Endothelial cell of umbilical vein (primary cell): Measurements from ENCODE around the gene PHKG2. TPM values are rescaled to one million over a fixed set of nuclear protein-coding genes. Genes with fewer than 3 reads are reported as not detected.

Experiments used
- BruUV-seq: library from RNA; stranded (reverse); fragments of 400-500 nt; replicated peaks from 2 replicates; lab custom pipeline; 2021; lab: Mats Ljungman, UMichigan
- CTCF ChIA-PET: fragments of 300-600, 350-600 bp; sonication (Branson Sonifier 250); formaldehyde crosslinking; loops from one replicate; lab custom pipeline; 2021; ENCODE audit warnings: antibody characterized with exemption, inconsistent platforms; lab: Charles Lee
- POLR2A ChIA-PET: fragments of 300-600, 350-600 bp; sonication (Branson Sonifier 250); formaldehyde crosslinking; loops from one replicate; lab custom pipeline; 2021; ENCODE audit warnings: antibody characterized with exemption, inconsistent platforms; lab: Charles Lee
- DNase-seq: peaks from one replicate; pipeline ENCODE4 v3.0.0-alpha.2; 2011; ENCODE audit warnings: low read depth, low spot score
- FAIRE-seq: peaks from 2 replicates; lab custom pipeline; 2011; peaks lifted over from hg19 to GRCh38; lab: Jason Lieb, UNC
- H2AFZ ChIP-seq: 2 replicates; pipeline ENCODE4 v1.6.0; 2012; ENCODE audit warnings: low read depth, low read length, control low read depth, inconsistent platforms
- H3K27ac ChIP-seq: 2 replicates; pipeline ENCODE4 v1.5.1; 2011; ENCODE audit warnings: low read depth, mild to moderate bottlenecking, control low read depth, low read length, moderate library complexity; ENCODE audit not compliant: insufficient read depth
- H3K27me3 ChIP-seq, 2 experiments: 2 replicates each; pipeline versions ENCODE4 v1.6.0 to v1.6.1; 2011; ENCODE audit warnings: low read length in 2 of 2, mixed read lengths in 1 of 2; ENCODE audit not compliant: control insufficient read depth in 2 of 2, insufficient read depth in 2 of 2
- H3K36me3 ChIP-seq, 2 experiments: 2 replicates in 1 of 2; 3 replicates in 1 of 2; pipeline ENCODE4 v1.5.1; 2011; ENCODE audit warnings: low read length in 2 of 2, mild to moderate bottlenecking in 1 of 2, moderate library complexity in 1 of 2; ENCODE audit not compliant: control insufficient read depth in 2 of 2, insufficient read depth in 2 of 2; ENCODE audit errors: extremely low read depth in 1 of 2
- H3K4me1 ChIP-seq: 3 replicates; pipeline ENCODE4 v1.5.1; 2011; ENCODE audit warnings: mild to moderate bottlenecking, low read length; ENCODE audit not compliant: control insufficient read depth, insufficient read depth; ENCODE audit errors: extremely low read depth
- H3K4me2 ChIP-seq: 2 replicates; pipeline ENCODE4 v1.6.1; 2011; ENCODE audit warnings: low read length, control low read depth, mixed read lengths; ENCODE audit not compliant: insufficient read depth
- H3K4me3 ChIP-seq, 3 experiments: fragments of 200-600 bp in 1 of 3; sonication (generic), shearing (Covaris generic) in 1 of 3; replicated peaks in 1 of 3; 2 replicates each; pipeline ENCODE4 v1.5.1; 2011 to 2016; ENCODE audit warnings: control low read depth in 3 of 3, low read length in 3 of 3, mild to moderate bottlenecking in 2 of 3, inconsistent platforms in 1 of 3, low read depth in 1 of 3, moderate library complexity in 1 of 3; ENCODE audit not compliant: insufficient read depth in 1 of 3
- H3K79me2 ChIP-seq: 2 replicates; pipeline ENCODE4 v1.6.0; 2012; ENCODE audit warnings: low read length, inconsistent platforms; ENCODE audit not compliant: control insufficient read depth, insufficient read depth
- H3K9ac ChIP-seq: replicated peaks from 2 replicates; pipeline ENCODE3; 2011; ENCODE audit warnings: low read length, control low read depth; ENCODE audit not compliant: insufficient read depth; ENCODE audit errors: extremely low read depth
- H3K9me1 ChIP-seq: replicated peaks from 3 replicates; pipeline ENCODE4 v1.6.0; 2011; ENCODE audit warnings: mild to moderate bottlenecking, low read length; ENCODE audit not compliant: control insufficient read depth, insufficient read depth; ENCODE audit errors: extremely low read depth
- H3K9me3 ChIP-seq: replicated peaks from 2 replicates; pipeline ENCODE4 v1.5.1; 2012; ENCODE audit warnings: low read length, inconsistent platforms; ENCODE audit not compliant: control insufficient read depth, insufficient read depth
- H4K20me1 ChIP-seq: replicated peaks from 2 replicates; pipeline ENCODE3; 2011; ENCODE audit warnings: mild to moderate bottlenecking, low read length; ENCODE audit not compliant: control insufficient read depth, insufficient read depth; ENCODE audit errors: extremely low read depth
- EZH2 ChIP-seq: IDR thresholded peaks from 2 replicates; pipeline ENCODE4 v1.6.1; 2012; ENCODE audit warnings: borderline replicate concordance, low read depth, mild to moderate bottlenecking, moderate library complexity, low read length, inconsistent platforms; ENCODE audit not compliant: severe bottlenecking
- FOS ChIP-seq: IDR thresholded peaks from 2 replicates; pipeline ENCODE4 v1.6.1; 2011; ENCODE audit warnings: mild to moderate bottlenecking, low read length, moderate library complexity, borderline replicate concordance; ENCODE audit not compliant: insufficient read depth
- GATA2 ChIP-seq: IDR thresholded peaks from 2 replicates; pipeline ENCODE4 v1.7.0; 2011; ENCODE audit warnings: low read depth, mild to moderate bottlenecking, moderate library complexity, mixed read lengths, low read length; ENCODE audit not compliant: insufficient read length, insufficient read depth
- JUN ChIP-seq: IDR thresholded peaks from 2 replicates; pipeline ENCODE4 v1.6.1; 2011; ENCODE audit warnings: borderline replicate concordance, low read depth; ENCODE audit not compliant: insufficient read length, insufficient read depth
- MYC ChIP-seq: IDR thresholded peaks from one replicate; pipeline ENCODE4 v1.6.1; 2011; ENCODE audit warnings: mild to moderate bottlenecking, low read depth, low read length
- POLR2A ChIP-seq: IDR thresholded peaks from 2 replicates; pipeline ENCODE4 v1.6.1; 2012; ENCODE audit warnings: low read depth, mild to moderate bottlenecking, control low read depth, low read length
- POLR2AphosphoS5 ChIP-seq: IDR thresholded peaks from 2 replicates; pipeline ENCODE4 v1.6.1; 2012; ENCODE audit warnings: low read depth, mild to moderate bottlenecking, control low read depth, low read length, moderate library complexity; ENCODE audit not compliant: insufficient read depth
- dilution Hi-C: fragments of 300-500 bp; cut with MboI; formaldehyde crosslinking; loops from one replicate; pipeline ENCODE4 v1.15.0; 2019; ENCODE audit warnings: low sequenced_read_pairs; ENCODE audit not compliant: extremely low pct_ligation_motif_present
- intact Hi-C: fragments of 100-400 bp; cut with micrococcal nuclease; formaldehyde crosslinking; loops from one replicate; pipeline ENCODE4 v1.10.0; 2022
- polyA plus RNA-seq, 4 experiments: library from polyadenylated mRNA; depleted of rRNA in 3 of 4; stranded (reverse) in 3 of 4; unstranded in 1 of 4; fragments of >200 nt; gene quantifications; 2 replicates each; pipeline versions ENCODE4 v1.2.1 to v1.2.3, GENCODE V29; 2011 to 2012; ENCODE audit warnings: missing spikeins in 1 of 4
- total RNA-seq: library from RNA; stranded (reverse); gene quantifications from 2 replicates; pipeline ENCODE4 v1.2.3, GENCODE V29; 2021
- TF ChIP-seq, protein P1 (sequence below): IDR thresholded peaks from 2 replicates; pipeline ENCODE4 v1.6.1; 2011; ENCODE audit not compliant: insufficient read depth, insufficient read length
- TF ChIP-seq, protein P2 (sequence below), 2 donors: IDR thresholded peaks; 1 replicate in 1 of 2; 2 replicates in 1 of 2; pipeline ENCODE4 v1.5.1; 2011; ENCODE audit warnings: low read length in 2 of 2, mild to moderate bottlenecking in 2 of 2, moderate library complexity in 2 of 2, control low read depth in 1 of 2, inconsistent platforms in 1 of 2, low read depth in 1 of 2; ENCODE audit not compliant: insufficient read depth in 1 of 2; ENCODE audit errors: extremely low read depth in 1 of 2

Gene PHKG2
- total and polyA plus RNA-seq, 2 donors (not counting 3 experiments of a cell fraction or from before 2014, with no cell fraction given), result 33.0 to 48.8 TPM

DNA sequence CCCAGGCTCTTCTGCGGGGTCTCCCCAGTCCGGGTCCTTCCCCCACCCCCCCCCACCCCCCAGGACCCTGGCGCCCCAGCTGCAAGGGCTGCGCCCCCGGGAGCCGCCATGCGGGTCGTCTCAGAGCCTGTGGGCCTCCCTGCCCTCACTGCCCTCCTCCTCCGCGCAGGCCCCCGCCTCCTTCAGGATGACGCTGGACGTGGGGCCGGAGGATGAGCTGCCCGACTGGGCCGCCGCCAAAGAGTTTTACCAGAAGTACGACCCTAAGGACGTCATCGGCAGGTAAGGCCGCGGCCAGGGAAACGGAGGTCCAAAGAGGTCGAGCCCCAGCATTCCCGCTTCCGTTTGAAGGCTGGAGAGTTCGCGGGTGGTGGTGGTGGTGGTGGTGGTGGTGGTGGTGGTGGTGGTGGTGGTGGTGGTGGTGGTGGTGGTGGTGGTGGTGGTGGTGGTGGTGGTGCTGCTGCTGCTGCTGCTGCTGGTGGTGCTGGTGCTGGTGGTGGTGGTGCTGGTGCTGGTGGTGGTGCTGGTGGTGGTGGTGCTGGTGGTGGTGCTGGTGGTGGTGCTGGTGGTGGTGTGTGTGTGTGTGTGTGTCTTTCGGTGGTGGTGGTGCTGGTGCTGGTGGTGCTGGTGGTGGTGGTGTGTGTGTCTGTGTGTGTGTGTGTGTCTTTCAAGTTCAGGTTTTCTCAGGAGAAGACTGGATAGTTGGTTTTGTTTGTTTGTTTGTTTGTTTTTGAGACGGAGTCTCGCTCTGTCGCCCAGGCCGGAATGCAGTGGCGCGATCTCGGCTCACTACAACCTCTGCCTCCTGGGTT lies 615 bp downstream of the PHKG2 start:
- peaks cover 7% of the 10 kb centered on the region for H3K4me1 ChIP-seq
- H3K4me3 ChIP-seq, result peak overlapping the region; percentile 14 to 86 (median 38)
- H3K9me3 ChIP-seq, result no peaks in the 10 kb centered on the region
- peak overlapping the region; percentile 59 for H3K4me2 ChIP-seq
- H3K27ac ChIP-seq, result no peak overlapping the region
- H3K9ac ChIP-seq, result peak overlapping the region; percentile 57
- dilution Hi-C loops (no loop called here), intact Hi-C loops (loop anchor here (1.0 to 5.0 kb wide), 4 partner anchors 13 to 173 kb away; partner anchors contain the start of genes CFAP119, RNF40 and SRCAP)
- no peaks in the 10 kb centered on the region for H3K9me1 ChIP-seq
- peaks cover 6 to 15% of the 10 kb centered on the region in 2 experiments for H3K36me3 ChIP-seq
- DNase-seq, result peak; percentile 21
- ChIA-PET CTCF (interaction anchor here (0.6 to 0.9 kb wide), 4 partner anchors 9 to 96 kb away, joined by 3 read pairs; no protein-coding TSS in a partner anchor), POLR2A (no interaction called here)
- peaks cover 17% of the 10 kb centered on the region for H3K79me2 ChIP-seq
- TF ChIP-seq POLR2A (no peak), POLR2AphosphoS5 (no peak), JUN (no peak), FOS (no peak), GATA2 (no peak), EZH2 (no peak), MYC (no peak)
- TF ChIP-seq, protein P1, sequence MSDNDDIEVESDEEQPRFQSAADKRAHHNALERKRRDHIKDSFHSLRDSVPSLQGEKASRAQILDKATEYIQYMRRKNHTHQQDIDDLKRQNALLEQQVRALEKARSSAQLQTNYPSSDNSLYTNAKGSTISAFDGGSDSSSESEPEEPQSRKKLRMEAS, result no peak
- TF ChIP-seq, protein P2, sequence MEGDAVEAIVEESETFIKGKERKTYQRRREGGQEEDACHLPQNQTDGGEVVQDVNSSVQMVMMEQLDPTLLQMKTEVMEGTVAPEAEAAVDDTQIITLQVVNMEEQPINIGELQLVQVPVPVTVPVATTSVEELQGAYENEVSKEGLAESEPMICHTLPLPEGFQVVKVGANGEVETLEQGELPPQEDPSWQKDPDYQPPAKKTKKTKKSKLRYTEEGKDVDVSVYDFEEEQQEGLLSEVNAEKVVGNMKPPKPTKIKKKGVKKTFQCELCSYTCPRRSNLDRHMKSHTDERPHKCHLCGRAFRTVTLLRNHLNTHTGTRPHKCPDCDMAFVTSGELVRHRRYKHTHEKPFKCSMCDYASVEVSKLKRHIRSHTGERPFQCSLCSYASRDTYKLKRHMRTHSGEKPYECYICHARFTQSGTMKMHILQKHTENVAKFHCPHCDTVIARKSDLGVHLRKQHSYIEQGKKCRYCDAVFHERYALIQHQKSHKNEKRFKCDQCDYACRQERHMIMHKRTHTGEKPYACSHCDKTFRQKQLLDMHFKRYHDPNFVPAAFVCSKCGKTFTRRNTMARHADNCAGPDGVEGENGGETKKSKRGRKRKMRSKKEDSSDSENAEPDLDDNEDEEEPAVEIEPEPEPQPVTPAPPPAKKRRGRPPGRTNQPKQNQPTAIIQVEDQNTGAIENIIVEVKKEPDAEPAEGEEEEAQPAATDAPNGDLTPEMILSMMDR (IDR thresholded peaks at IDR 0.05; ENCODE audit: extremely low read depth in 1 of 2, insufficient read depth in 1 of 2, low read depth in 1 of 2, low read length in 2 of 2), result no peak
- FAIRE-seq, result no peak
- BruUV-seq, result no TSS peak
- H3K27me3 ChIP-seq, result no peaks in the 10 kb centered on the region
- no peaks in the 10 kb centered on the region for H4K20me1 ChIP-seq
- peak overlapping the region; percentile 27 for H2AFZ ChIP-seq
